NB4 (cell line): Measurements from ENCODE around the gene GADL1.

Experiments
- DNase-seq: peaks from one replicate; pipeline ENCODE4 v3.0.0; 2010; ENCODE audit warnings: low read depth
- H3K4me3 ChIP-seq: one replicate; pipeline ENCODE4 v1.5.1; 2011; ENCODE audit warnings: mild to moderate bottlenecking, low read depth, low read length, moderate library complexity
- CTCF ChIP-seq: IDR thresholded peaks from one replicate; pipeline ENCODE4 v1.5.1; 2012; ENCODE audit warnings: low read depth, low read length
- MAX ChIP-seq: IDR thresholded peaks from 2 replicates; pipeline ENCODE4 v1.6.1; 2011; ENCODE audit warnings: low read depth, low read length
- MYC ChIP-seq: IDR thresholded peaks from 2 replicates; pipeline ENCODE4 v1.6.1; 2011; ENCODE audit warnings: low read depth, low read length
- POLR2A ChIP-seq: IDR thresholded peaks from 2 replicates; pipeline ENCODE4 v1.6.1; 2011; ENCODE audit warnings: mild to moderate bottlenecking; ENCODE audit not compliant: insufficient read length; ENCODE audit errors: extremely low read depth

Gene GADL1

GRCh38 chr3:30894521-30895251, at the start of gene GADL1:
TSS of gene GADL1 (minus strand) at chr3:30894661. CDS start at chr3:30894614, 47 bp downstream.
- peak within 1 kb of the TSS; percentile 66 for H3K4me3 ChIP-seq
- no peak for TF ChIP-seq MAX
- peak; percentile 1 for TF ChIP-seq CTCF
- TF ChIP-seq POLR2A, result no peak
- peak; percentile 66 for DNase-seq

GRCh38 chr3:30944124-30944523, 49.7 kb upstream of the GADL1 start:
- TF ChIP-seq CTCF, result no peak
- DNase-seq, result peak; percentile 3
- H3K4me3 ChIP-seq, result no peak overlapping the region

GRCh38 chr3:30943206-30943605, 48.7 kb upstream of the GADL1 start:
- no peak overlapping the region for H3K4me3 ChIP-seq
- no peak for TF ChIP-seq MYC
- no peak for TF ChIP-seq MAX
- TF ChIP-seq POLR2A, result no peak
- no peak for TF ChIP-seq CTCF
- no peak for DNase-seq

- peak; percentile 83 for DNase-seq
- no peak for TF ChIP-seq MAX
- TF ChIP-seq CTCF, result no peak
- TF ChIP-seq POLR2A, result no peak
- TF ChIP-seq MYC, result no peak
- H3K4me3 ChIP-seq, result no peak overlapping the region
These were observed 46.9 kb upstream of the GADL1 start for GRCh38 chr3:30941342-30941741.

GRCh38 chr3:30940740-30941139, 46.3 kb upstream of the GADL1 start:
- DNase-seq, result no peak
- TF ChIP-seq POLR2A (no peak), MYC (no peak), MAX (no peak)
- H3K4me3 ChIP-seq, result no peak overlapping the region

- H3K4me3 ChIP-seq, result no peak overlapping the region
- DNase-seq, result peak; percentile 65
- TF ChIP-seq CTCF, result peak; percentile 48
- TF ChIP-seq POLR2A, result no peak
- TF ChIP-seq MYC, result 0 out of 2 replicates have a peak, but pooled peaks have one; percentile 11
- 0 out of 2 replicates have a peak, but pooled peaks have one; percentile 12 for TF ChIP-seq MAX
These were observed 39.7 kb upstream of the GADL1 start for GRCh38 chr3:30934208-30934550.
